Omental fat pad (tissue), 4 donors: ENCODE results near the gene KCNIP3. TPM values are rescaled to one million over a fixed set of nuclear protein-coding genes. Genes with fewer than 3 reads are reported as not detected.

Source experiments
- ATAC-seq: fragments of 150-250 bp; one replicate; pipeline ENCODE4 v1.9.1; 2016; ENCODE audit warnings: mild to moderate bottlenecking, moderate library complexity; ENCODE audit not compliant: low FRiP score
- DNase-seq: peaks from one replicate; pipeline ENCODE4 v3.0.0-alpha.2; 2019; ENCODE audit warnings: low spot score
- total RNA-seq, 4 donors: library from RNA; depleted of rRNA; stranded (reverse); fragments of >200 nt; gene quantifications; one replicate each; pipeline ENCODE4 v1.1.0, GENCODE V29; 2016
- TF ChIP-seq, protein P1 (sequence below), 3 donors: fragments of 450-650 bp; IDR thresholded peaks; one replicate each; pipeline ENCODE4 v1.5.1; 2016 to 2017; ENCODE audit warnings: antibody characterized with exemption in 3 of 3, mild to moderate bottlenecking in 3 of 3, moderate library complexity in 2 of 3

The KCNIP3 gene
- total RNA-seq, 4 donors from 2014 or later: 5.5 to 37.4 (median 7.1) TPM

DNA sequence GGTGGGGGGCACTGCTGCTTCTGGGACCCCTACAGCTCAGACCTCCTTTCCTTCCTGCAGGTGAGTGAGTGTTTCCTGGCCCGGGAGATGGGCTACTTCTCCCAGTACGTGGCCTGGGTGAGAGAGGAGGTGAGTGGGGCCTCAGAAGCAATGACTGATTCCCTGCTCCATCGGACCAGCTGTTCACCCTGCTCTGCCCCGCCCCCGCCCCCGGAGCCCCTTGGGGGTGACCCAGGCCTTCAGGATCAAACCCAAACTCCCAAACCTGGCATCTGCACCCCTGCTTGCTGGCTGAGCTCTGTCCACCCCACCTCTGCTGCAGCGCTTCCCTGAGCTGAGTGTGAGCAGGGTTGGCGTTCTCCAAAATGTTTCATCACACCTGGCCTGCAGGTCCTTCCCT, 9.8 kb upstream of the KCNIP3 start:
- no peak for DNase-seq

DNA sequence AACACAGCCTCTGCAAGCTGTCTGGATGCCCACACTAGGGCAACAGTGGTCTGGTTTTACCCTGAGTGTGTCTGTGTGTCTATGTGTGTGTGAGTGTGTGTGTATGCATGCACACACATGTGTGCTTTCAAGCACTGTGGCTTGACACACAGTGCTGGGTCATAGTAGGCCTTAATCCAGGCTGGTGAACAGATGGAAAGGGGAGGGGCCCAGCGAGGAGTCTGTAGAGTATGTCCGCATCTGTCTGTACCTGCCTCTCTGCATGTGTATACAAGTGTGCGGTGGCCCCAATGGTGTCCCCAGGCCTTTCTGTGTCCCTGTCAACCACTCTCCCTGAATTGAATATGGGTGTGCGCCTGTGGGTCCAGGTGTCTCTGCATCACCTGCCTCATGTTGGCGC, 9.3 kb upstream of the KCNIP3 start:
- DNase-seq: no peak
- TF ChIP-seq, protein P1, sequence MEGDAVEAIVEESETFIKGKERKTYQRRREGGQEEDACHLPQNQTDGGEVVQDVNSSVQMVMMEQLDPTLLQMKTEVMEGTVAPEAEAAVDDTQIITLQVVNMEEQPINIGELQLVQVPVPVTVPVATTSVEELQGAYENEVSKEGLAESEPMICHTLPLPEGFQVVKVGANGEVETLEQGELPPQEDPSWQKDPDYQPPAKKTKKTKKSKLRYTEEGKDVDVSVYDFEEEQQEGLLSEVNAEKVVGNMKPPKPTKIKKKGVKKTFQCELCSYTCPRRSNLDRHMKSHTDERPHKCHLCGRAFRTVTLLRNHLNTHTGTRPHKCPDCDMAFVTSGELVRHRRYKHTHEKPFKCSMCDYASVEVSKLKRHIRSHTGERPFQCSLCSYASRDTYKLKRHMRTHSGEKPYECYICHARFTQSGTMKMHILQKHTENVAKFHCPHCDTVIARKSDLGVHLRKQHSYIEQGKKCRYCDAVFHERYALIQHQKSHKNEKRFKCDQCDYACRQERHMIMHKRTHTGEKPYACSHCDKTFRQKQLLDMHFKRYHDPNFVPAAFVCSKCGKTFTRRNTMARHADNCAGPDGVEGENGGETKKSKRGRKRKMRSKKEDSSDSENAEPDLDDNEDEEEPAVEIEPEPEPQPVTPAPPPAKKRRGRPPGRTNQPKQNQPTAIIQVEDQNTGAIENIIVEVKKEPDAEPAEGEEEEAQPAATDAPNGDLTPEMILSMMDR (IDR thresholded peaks at IDR 0.05): no peak
- ATAC-seq: no peak

More for the DNA sequence above, 9.8 kb upstream of the KCNIP3 start:
- TF ChIP-seq, protein P1 (IDR thresholded peaks at IDR 0.05): no peak
- no peak for ATAC-seq

DNA sequence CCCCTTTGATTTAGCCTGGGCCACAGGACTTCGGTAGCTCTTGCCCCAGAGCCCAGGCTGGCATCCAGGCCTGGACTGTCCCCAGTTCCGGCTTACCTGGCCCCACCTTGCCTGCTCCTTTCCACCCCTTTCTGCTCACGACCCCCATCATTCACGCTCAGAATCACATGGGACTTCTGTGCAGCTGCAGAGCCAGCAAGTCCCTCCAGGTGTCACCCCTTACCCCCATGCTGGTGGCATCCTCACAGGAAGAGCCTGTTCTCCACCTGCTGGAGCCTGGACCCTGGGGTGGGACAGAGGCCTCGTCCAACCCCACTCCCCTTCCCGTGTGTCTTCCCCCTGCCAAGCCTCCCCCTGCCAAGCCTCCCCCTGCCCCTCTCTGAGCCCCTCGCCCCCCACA, 7.9 kb upstream of the KCNIP3 start:
- ATAC-seq (no peak), DNase-seq (no peak)
- TF ChIP-seq, protein P1 (IDR thresholded peaks at IDR 0.05): no peak

DNA sequence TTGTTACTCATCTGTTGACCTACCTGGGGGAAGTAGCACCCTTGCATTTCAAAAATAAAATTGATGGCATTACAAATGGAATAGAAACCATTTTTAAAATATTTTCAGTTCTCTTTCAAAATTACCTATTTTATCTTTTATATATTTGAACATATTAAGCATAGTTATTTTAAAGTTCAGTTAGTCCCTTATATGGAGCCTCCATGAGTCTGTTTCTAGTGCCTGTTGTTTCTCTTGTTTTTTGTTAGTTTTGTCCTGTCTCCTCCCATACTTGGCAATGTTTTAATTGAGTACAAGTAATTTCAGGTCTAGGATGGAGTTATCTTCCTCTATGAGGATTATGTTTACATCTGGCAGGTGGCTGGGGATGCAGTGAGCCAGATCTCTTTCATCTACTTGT, 5.9 kb upstream of the KCNIP3 start:
- DNase-seq (no peak), ATAC-seq (no peak)
- TF ChIP-seq, protein P1 (IDR thresholded peaks at IDR 0.05): no peak

DNA sequence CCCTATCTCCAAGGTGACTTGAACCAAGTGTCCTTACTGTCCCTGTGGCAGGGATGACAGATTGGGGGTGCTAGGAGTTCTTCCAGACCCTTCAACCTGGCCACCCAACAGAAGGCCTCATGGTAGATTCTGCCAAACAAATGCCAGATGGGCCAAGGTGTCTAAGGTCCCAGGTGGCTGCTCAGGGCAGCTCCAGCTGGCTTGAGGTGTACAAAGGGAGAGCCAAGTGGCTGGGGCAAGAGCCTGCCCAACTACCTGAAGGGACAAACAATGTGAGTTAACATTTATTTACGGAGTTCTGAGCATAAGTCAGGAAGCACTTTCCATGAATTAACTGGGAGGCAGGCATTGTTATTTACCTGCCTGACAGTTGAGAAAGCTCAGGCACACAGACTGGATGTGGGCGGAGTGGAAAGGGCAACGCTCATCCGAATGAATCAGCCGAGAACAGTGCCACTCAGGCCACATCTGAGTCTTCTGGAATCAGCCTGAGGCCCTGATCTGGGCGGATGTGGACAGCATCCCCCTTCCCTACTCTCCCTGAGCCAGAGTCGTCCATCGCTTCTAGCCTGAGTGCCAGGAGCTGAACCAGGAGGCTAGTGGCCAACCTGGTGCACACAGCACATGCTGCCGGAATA, 4.4 kb upstream of the KCNIP3 start:
- TF ChIP-seq, protein P1 (IDR thresholded peaks at IDR 0.05): no peak
- ATAC-seq (no peak), DNase-seq (no peak)

DNA sequence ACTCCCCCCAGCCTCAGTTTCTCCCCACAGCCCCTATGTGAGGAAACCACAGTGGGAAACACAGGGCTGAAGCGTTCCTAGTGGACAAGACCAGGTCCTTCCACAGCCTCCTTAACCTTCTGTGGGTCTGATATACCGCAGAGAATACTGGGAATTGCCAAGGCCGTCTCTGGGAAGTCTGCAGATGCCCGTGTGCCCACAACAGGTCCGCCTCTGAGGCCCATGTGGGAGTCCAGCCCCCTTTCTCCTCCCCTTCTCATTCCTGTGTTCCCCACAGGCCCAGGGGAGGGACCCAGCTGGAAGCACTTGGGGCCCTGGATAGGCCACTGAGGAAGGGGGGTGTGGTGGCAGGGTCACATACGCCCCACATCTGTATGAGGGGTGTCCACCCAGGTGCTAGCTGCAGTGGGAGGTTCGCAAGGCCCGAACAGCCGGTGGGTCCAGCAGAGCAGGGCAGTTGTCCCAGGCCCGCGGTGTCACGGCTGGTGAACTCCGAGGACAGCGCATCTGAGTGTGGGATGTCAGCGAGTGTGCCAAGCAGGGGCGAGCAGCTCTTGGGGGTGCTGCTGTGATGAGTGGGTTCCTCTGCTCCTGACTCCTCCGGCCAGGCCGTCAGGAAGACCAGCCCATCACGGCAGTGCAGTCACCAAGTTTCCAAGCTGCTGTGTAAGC, 2.4 kb upstream of the KCNIP3 start:
- TF ChIP-seq, protein P1 (IDR thresholded peaks at IDR 0.05): no peak
- ATAC-seq: no peak

DNA sequence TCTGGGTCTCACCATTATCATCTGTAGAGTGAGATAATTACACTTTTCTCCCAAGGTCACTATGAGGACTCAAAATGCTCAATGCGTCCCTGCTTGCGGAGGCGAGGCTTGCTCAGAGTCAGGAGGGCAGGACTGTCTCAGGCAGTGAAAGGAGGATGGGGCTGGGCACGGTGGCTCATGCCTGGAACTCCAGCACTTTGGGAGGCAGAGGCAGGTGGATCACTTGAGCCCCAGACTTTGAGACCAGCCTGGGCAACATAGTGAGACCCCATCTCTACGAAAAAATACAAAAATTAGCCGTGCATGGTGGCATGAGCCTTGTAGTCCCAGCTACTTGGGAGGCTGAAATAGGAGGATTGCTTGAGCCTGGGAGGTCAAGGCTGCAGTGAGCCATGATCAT, 1.8 kb upstream of the KCNIP3 start:
- TF ChIP-seq, protein P1 (IDR thresholded peaks at IDR 0.05): no peak
- ATAC-seq (no peak), DNase-seq (no peak)

More for the DNA sequence above, 2.4 kb upstream of the KCNIP3 start:
- no peak for DNase-seq
